Measurements from ENCODE around the gene FAM117B. TPM values are rescaled to one million over a fixed set of nuclear protein-coding genes. Genes with fewer than 3 reads are reported as not detected.

The FAM117B gene
- total RNA-seq, 1 experiment from 2014 or later, result 9.1 TPM

GRCh38 chr2:202682274-202682673 lies 47.5 kb downstream of the FAM117B start:
- no TSS peak for BruUV-seq (replicated peaks)
- Histone ChIP-seq H3K79me2 (ENCODE audit: insufficient read depth, low read length) (no peaks in the 10 kb centered on the region), H3K27me3 (ENCODE audit: insufficient read depth, low read length) (no peaks in the 10 kb centered on the region), H2AFZ (ENCODE audit: low read depth, low read length, poor library complexity, severe bottlenecking) (no peak overlapping the region), H3K9me2 (ENCODE audit: insufficient read depth) (no peaks in the 10 kb centered on the region), H3K4me2 (ENCODE audit: low read length) (no peak overlapping the region), H3K4me1 (ENCODE audit: control insufficient read depth in 1 of 2, insufficient read depth in 2 of 2, low read length in 2 of 2) (peaks cover 0 to 5% of the 10 kb centered on the region in 2 experiments; a peak in 2 of 4 replicates), H3K36me3 (ENCODE audit: control insufficient read depth in 1 of 2, insufficient read depth in 2 of 2, low read length in 2 of 2) (no peaks in the 10 kb centered on the region), H3K9ac (ENCODE audit: low read length) (no peak overlapping the region), H3K27ac (ENCODE audit: low read depth, low read length) (no peak overlapping the region), H4K20me1 (ENCODE audit: insufficient read depth) (no peaks in the 10 kb centered on the region), H3K4me3 (replicated peaks in 1 of 2; ENCODE audit: low read depth in 1 of 2, low read length in 2 of 2) (no peak overlapping the region), H3K9me3 (ENCODE audit: control insufficient read depth in 1 of 2, insufficient read depth in 1 of 2, low read depth in 1 of 2, low read length in 2 of 2) (peaks cover 0 to 10% of the 10 kb centered on the region in 2 experiments; a peak in 1 of 4 replicates)
- TF ChIP-seq, protein P1, sequence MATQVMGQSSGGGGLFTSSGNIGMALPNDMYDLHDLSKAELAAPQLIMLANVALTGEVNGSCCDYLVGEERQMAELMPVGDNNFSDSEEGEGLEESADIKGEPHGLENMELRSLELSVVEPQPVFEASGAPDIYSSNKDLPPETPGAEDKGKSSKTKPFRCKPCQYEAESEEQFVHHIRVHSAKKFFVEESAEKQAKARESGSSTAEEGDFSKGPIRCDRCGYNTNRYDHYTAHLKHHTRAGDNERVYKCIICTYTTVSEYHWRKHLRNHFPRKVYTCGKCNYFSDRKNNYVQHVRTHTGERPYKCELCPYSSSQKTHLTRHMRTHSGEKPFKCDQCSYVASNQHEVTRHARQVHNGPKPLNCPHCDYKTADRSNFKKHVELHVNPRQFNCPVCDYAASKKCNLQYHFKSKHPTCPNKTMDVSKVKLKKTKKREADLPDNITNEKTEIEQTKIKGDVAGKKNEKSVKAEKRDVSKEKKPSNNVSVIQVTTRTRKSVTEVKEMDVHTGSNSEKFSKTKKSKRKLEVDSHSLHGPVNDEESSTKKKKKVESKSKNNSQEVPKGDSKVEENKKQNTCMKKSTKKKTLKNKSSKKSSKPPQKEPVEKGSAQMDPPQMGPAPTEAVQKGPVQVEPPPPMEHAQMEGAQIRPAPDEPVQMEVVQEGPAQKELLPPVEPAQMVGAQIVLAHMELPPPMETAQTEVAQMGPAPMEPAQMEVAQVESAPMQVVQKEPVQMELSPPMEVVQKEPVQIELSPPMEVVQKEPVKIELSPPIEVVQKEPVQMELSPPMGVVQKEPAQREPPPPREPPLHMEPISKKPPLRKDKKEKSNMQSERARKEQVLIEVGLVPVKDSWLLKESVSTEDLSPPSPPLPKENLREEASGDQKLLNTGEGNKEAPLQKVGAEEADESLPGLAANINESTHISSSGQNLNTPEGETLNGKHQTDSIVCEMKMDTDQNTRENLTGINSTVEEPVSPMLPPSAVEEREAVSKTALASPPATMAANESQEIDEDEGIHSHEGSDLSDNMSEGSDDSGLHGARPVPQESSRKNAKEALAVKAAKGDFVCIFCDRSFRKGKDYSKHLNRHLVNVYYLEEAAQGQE (IDR thresholded peaks at IDR 0.05; ENCODE audit: low read depth), result no peak
- TF ChIP-seq ELF1 (IDR thresholded peaks at IDR 0.05; ENCODE audit: borderline replicate concordance, low read depth), result no peak
- no peak for TF ChIP-seq JUND (IDR thresholded peaks at IDR 0.05)
- TF ChIP-seq YY1 (IDR thresholded peaks at IDR 0.05; ENCODE audit: extremely low read depth, insufficient replicate concordance, low read depth, low read length), result no peak
- TF ChIP-seq EZH2 (IDR thresholded peaks at IDR 0.05), result no peak
- TF ChIP-seq TCF7L2 (IDR thresholded peaks at IDR 0.05; ENCODE audit: borderline replicate concordance, extremely low read depth, insufficient read depth, insufficient read length), result no peak
- TF ChIP-seq, protein P2, sequence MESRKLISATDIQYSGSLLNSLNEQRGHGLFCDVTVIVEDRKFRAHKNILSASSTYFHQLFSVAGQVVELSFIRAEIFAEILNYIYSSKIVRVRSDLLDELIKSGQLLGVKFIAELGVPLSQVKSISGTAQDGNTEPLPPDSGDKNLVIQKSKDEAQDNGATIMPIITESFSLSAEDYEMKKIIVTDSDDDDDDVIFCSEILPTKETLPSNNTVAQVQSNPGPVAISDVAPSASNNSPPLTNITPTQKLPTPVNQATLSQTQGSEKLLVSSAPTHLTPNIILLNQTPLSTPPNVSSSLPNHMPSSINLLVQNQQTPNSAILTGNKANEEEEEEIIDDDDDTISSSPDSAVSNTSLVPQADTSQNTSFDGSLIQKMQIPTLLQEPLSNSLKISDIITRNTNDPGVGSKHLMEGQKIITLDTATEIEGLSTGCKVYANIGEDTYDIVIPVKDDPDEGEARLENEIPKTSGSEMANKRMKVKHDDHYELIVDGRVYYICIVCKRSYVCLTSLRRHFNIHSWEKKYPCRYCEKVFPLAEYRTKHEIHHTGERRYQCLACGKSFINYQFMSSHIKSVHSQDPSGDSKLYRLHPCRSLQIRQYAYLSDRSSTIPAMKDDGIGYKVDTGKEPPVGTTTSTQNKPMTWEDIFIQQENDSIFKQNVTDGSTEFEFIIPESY (IDR thresholded peaks at IDR 0.05; ENCODE audit: extremely low read depth, insufficient replicate concordance, low read length), result no peak
- TF ChIP-seq CEBPB (IDR thresholded peaks at IDR 0.05; ENCODE audit: low read depth), result no peak
- no peak for TF ChIP-seq SP1 (IDR thresholded peaks at IDR 0.05; ENCODE audit: low read depth)
- TF ChIP-seq ZNF274 (IDR thresholded peaks at IDR 0.05; ENCODE audit: low read depth, low read length), result no peak
- no peak for TF ChIP-seq CTCF (IDR thresholded peaks at IDR 0.05 in 2 of 3, conservative IDR thresholded peaks at IDR 0.05 in 1 of 3; ENCODE audit: borderline replicate concordance in 1 of 3, insufficient read depth in 1 of 3, low read depth in 2 of 3, low read length in 2 of 3)
- TF ChIP-seq MAX (IDR thresholded peaks at IDR 0.05), result no peak
- TF ChIP-seq RAD21 (IDR thresholded peaks at IDR 0.05; ENCODE audit: low read depth), result no peak
- no peak for TF ChIP-seq EGR1 (IDR thresholded peaks at IDR 0.05; ENCODE audit: low read depth)
- no peak for TF ChIP-seq POLR2A (IDR thresholded peaks at IDR 0.05; ENCODE audit: borderline replicate concordance, extremely low read depth, insufficient read depth, insufficient read length)
- TF ChIP-seq CBX3 (IDR thresholded peaks at IDR 0.05; ENCODE audit: low read depth), result no peak
- no peak for TF ChIP-seq ZFX (IDR thresholded peaks at IDR 0.05)
- ChIA-PET POLR2A (no interaction called here), CTCF (no interaction called here), RAD21 (ENCODE audit: low non-redundant PET in 1 of 2, low total read pairs in 2 of 2, uncharacterized antibody in 2 of 2, unreplicated experiment in 2 of 2) (no interaction called here)
- ATAC-seq (no peak), DNase-seq (ENCODE audit: low read depth, low spot score) (no peak)
- intact Hi-C loops (cut with micrococcal nuclease), result no loop called here
